ENCODE measurements around the gene CROCC2. TPM values are rescaled to one million over a fixed set of nuclear protein-coding genes. Genes with fewer than 3 reads are reported as not detected.

Gene CROCC2
- total RNA-seq, 4 donors from 2014 or later: 0.10 TPM; not detected in 3

- no peak for TF ChIP-seq POLR2A (IDR thresholded peaks at IDR 0.05)
- TF ChIP-seq CTCF (IDR thresholded peaks at IDR 0.05): no peak
- DNase-seq (ENCODE audit: low spot score in 2 of 2): no peak
- WGBS, 2 donors: 80 to 85% methylated on average over 7 to 15 of the region's 16 CpGs
- intact Hi-C loops (cut with DNase I; ENCODE audit: low total_unique reads): no loop called here
- no peak overlapping the region for H3K4me3 ChIP-seq (ENCODE audit: low read depth, poor library complexity, severe bottlenecking)
Measured at GRCh38 chr2:240956171-240956934, 50.2 kb downstream of the CROCC2 start.

- TF ChIP-seq POLR2A (IDR thresholded peaks at IDR 0.05) (no peak), CTCF (IDR thresholded peaks at IDR 0.05) (no peak)
- intact Hi-C loops (cut with DNase I; ENCODE audit: low total_unique reads): no loop called here
- DNase-seq (ENCODE audit: low spot score in 2 of 2): peak; percentile 10 to 82
Measured at GRCh38 chr2:240956935-240957655, 51.0 kb downstream of the CROCC2 start.

GRCh38 chr2:240957656-240958365 lies 51.7 kb downstream of the CROCC2 start:
- peak; percentile 13 to 82 for DNase-seq (ENCODE audit: low spot score in 2 of 2)
- no peak overlapping the region for H3K4me3 ChIP-seq (ENCODE audit: low read depth, poor library complexity, severe bottlenecking)
- 35 to 40% methylated on average over 14 to 17 of the region's 17 CpGs for WGBS, 2 donors
- intact Hi-C loops (cut with DNase I; ENCODE audit: low total_unique reads): no loop called here
- no peak for TF ChIP-seq CTCF (IDR thresholded peaks at IDR 0.05)
- TF ChIP-seq POLR2A (IDR thresholded peaks at IDR 0.05): no peak

More at GRCh38 chr2:240956935-240957655, 51.0 kb downstream of the CROCC2 start:
- no peak overlapping the region for H3K4me3 ChIP-seq (ENCODE audit: low read depth, poor library complexity, severe bottlenecking)
- 81 to 90% methylated on average over 25 to 32 of the region's 32 CpGs for WGBS, 2 donors

- intact Hi-C loops (cut with DNase I; ENCODE audit: low total_unique reads): no loop called here
- peak; percentile 10 to 73 for DNase-seq (ENCODE audit: low spot score in 2 of 2)
Measured at GRCh38 chr2:240958366-240959213, 52.5 kb downstream of the CROCC2 start.

More at GRCh38 chr2:240958366-240959213, 52.5 kb downstream of the CROCC2 start:
- WGBS, 2 donors: 92 to 95% methylated on average over 14 to 15 of the region's 19 CpGs
- TF ChIP-seq CTCF (IDR thresholded peaks at IDR 0.05) (no peak), POLR2A (IDR thresholded peaks at IDR 0.05) (no peak)
- H3K4me3 ChIP-seq (ENCODE audit: low read depth, poor library complexity, severe bottlenecking): no peak overlapping the region

All from lower leg skin (tissue), 4 donors.